NCI-H128 (cell line): ENCODE data around the gene EDAR.

Experiments used
- DNase-seq: peaks from one replicate; lab custom pipeline; 2025; ENCODE audit not compliant: unreplicated experiment; lab: John Stamatoyannopoulos, UW

The EDAR gene

DNA sequence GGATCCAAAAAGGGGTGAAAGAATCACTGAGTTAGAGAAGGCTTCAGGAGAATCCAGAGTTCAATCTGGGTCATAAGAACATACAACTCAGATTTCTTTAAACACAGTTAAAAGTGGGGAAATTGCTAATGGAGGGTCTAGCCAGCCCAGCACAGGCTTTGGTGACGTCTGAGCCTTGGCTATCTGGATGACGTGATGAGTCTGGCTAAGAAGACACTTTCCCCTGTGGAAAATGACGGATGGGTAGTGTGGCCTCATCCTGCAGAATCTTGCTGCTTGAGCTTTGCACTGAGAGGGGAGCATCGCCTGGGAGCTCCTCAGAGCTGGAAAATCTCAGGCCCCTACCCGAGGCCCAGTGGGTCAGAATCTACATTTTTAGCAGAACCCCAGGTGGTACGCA is 19.2 kb downstream of the EDAR start:
- no peak for DNase-seq

DNA sequence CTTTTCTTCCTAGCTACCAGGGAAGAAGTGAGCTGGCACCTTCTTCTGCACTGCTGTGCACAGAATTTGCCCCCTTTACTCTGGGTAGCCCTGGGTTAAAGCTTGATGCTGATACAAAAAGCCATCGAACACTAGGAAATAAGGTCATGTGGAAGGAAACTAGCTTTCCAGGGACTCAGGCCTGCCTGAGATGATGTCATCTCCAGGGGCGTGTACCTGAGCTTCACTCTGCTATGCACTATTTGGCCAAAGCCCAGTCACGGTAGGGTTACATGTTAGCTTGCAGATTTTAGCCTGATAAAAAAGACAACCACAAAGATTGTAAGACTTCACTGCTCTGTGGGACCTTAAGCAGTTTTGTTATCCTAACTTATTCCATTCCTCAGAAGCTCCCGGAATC is 20.4 kb downstream of the EDAR start:
- no peak for DNase-seq

DNA sequence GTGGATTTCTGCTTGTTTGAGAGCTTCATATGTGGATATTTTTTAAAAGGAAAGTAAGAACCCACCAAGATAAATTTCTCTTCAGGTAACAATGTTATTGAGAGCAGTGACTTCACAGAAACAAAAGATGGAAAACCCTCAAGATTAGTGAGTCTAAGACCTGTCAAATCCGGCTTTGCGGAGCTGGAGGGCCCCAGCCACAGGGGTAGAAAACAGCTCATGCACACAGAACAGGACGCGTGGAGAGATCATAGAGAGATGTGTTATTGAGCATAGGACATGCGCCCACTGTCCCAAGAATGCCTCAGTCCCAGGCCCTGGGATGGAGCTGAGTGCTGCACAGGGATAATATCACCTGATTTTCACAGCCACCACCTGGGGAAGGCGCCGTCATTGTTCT is 21.3 kb downstream of the EDAR start:
- DNase-seq: no peak

GRCh38 chr2:108965540-108966289 is 23.3 kb downstream of the EDAR start:
- no peak for DNase-seq

GRCh38 chr2:108963057-108963456 is 26.0 kb downstream of the EDAR start:
- DNase-seq: no peak

DNA sequence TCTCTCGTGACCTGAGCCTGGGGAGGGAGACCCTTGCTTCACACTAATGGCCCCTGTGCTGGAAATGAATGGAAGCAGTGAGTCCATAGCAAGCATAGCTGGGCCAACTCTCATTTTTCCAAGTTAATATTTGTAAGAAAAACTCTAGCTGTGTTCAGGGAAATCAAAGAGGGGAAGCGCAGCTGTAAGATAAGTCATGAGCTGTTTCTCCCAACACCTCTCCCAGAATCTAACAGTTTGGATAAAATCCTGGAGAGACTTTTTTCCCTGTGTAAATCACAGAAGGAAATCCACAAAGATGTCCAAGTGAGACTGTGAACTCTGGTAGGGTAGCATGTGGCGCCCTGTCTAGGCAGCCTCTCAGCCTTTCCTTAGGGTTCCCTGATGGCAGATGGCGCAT is 27.2 kb downstream of the EDAR start:
- DNase-seq: no peak

GRCh38 chr2:108960006-108960405 is 29.0 kb downstream of the EDAR start:
- no peak for DNase-seq

- DNase-seq: no peak
Observed at GRCh38 chr2:108959401-108959800, 29.6 kb downstream of the EDAR start.

DNA sequence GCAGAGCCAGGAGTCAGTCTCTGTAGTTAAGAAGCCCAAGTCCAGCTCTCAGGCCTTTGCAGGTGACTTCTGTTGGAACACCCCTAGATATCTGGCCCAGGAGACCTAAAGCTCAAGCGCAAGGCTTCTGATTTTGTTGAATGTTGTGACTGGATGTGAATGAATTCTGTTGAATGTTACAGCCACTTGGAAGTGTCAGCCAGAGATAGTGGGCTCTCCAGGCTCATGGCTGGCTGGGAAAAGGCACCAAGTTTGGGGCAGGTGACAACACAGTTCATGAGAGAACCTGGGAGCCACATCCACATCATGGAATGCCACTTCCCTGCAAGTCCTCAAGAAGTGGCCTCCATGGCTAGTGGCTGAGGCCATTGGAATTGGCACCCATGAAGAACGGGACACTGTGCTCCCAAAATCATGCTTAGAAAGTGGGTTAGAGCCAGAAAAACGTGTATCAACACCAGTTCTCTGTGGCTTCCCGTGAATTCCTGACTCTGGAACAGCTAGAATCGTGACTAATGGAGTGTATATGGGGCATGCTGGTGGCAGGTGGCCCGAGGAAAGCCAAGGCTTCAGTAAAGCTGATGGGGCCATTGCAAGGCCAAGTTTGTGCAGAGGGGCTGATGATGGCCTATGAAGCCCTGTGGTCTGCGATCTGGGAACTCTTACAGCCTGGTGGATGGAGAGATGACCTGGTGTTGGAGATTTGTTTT is 30.2 kb downstream of the EDAR start:
- DNase-seq: no peak

DNA sequence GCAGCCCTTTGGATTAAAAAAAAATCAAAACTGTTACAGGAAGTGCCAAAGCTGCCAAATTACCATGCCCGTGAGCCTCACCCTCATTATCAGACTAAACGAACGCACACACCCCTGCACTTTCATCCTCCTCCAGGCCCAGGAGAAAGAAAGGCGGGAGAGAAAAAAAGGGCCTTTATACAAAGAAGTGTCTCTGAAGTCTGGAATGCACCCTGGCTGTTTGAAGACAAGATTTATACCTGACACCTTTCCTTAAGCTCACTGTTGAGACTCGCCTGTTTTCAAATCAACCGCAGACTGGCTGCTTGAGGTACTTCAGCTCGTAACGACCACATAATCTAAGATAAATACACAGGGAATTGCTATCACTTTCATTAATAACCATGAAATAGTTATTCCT is 31.0 kb downstream of the EDAR start:
- no peak for DNase-seq

DNA sequence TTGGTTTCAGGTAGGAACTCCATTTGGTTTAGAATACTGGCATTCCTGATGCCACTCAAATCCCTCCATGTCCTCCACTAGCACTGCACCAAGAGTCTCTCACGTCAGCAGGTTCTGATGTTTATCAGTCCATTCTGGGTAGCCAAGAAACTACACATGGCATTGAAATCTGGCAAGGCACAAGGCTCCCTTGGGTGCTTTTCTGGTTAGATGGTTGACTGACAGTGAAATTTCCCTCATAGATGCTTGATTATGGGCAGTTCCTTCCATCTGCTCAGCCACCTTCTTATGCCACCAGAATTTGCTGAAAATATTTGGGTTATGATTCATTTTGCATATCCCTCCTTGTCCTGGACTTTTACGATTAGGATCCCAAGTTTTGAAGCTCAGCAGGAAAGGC is 32.6 kb downstream of the EDAR start:
- no peak for DNase-seq

GRCh38 chr2:108950369-108951135 is 38.5 kb downstream of the EDAR start:
- no peak for DNase-seq

DNA sequence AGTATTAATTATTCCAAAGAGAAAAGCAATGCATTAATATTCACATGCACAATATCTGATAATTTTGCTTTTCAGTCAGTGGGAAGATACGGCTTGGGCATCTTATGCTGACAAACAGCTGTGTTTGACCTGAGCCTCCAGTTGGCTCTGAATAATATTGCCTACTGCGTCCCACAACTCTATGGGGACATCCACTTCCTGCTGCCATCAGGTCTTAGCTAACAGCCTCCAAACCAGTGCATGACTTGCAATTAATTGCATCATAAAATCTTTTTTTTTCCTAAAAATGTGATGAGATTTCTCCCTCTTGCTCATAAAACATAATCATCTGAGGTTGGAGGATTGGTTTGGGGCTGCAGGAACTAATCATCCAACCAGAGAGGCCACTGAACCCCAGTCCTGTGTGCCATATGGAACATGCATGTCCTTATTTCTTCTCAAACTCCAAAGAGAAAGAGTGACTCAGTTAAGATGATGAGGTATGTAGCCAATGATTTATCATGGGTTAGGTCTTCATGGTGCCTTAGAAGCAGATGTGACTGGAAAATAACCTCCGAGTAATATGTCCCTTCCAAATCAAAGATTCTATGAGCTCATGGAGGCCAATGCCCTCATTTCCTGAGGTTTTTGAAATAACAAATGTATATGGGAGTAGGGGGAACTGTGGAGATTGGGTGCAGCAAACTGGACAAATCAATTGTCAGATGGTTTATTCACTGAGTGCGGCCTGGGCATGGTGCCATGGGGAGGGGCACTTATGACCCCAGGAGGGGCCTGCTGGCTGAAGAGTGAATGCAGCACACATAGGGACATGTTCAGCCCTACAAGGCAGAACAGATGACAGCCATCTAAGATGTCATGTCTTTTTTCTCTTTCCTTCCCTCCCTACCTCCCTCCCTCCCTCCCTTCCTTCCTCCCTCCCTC is 39.4 kb downstream of the EDAR start:
- no peak for DNase-seq

DNA sequence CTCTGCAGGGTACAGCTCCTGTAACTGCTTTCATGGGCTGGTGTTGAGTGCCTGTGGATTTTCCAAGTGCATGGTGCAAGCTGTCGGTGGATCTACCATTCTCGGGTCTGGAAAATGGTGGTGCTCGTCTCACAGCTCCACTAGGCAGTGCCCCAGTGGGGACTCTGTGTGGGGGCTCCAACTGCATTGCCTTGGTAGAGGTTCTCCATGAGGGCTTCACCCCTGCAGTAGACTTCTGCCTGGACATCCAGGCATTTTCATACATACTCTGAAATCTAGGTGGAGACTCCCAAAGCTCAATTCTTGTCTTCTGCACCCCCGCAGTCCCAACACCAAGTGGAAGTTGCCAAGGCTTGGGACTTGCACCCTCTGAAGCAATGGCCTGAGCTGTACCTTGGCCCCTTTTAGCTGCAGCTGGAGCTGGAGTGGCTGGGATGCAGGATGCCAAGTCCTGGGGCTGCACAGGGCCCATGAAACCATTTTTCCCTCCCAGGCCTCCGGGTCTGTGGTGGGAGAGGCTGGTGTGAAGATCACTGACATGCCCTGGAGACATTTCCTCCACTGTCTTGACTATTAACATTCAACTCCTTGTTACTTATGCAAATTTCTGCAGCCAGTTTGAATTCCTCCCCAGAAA is 41.6 kb downstream of the EDAR start:
- no peak for DNase-seq

DNA sequence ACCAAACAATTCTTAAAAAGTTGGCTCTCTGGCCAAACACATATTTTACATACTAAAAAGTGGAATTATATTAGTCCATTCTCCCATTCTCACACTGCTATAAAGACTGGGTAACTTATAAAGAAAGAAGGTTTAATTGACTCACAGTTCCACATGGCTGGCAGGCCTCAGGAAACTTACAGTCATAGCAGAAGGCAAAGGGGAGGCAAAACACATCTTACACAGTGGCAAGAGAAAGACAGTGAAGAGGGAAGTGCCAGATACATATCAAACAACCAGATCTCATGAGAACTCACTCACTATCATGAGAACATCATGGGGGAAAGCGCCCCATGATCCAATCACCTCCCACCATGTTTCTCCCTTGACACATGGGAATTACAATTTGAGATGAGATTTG is 42.6 kb downstream of the EDAR start:
- no peak for DNase-seq

DNA sequence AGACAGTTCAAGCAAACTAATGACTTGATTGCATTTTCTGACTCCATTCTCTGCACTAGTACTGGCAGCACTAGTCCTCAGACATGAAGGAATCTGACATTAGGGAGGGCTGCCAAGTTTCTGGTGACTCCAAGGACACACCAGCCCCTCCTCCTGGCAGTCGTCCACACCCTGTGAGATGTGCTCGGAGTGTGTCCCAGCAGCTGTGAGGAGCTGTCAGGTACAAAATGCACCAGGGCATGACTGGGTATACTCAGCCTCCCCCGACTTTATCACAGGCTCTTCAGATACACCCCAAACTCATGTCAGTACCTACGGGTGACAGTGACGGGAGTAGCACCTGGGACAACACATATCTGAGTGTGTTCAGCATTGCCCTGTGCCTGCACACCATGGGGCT is 43.1 kb downstream of the EDAR start:
- no peak for DNase-seq

GRCh38 chr2:108944601-108945331 is 44.3 kb downstream of the EDAR start:
- DNase-seq: no peak

GRCh38 chr2:108943751-108944150 is 45.3 kb downstream of the EDAR start:
- no peak for DNase-seq

DNA sequence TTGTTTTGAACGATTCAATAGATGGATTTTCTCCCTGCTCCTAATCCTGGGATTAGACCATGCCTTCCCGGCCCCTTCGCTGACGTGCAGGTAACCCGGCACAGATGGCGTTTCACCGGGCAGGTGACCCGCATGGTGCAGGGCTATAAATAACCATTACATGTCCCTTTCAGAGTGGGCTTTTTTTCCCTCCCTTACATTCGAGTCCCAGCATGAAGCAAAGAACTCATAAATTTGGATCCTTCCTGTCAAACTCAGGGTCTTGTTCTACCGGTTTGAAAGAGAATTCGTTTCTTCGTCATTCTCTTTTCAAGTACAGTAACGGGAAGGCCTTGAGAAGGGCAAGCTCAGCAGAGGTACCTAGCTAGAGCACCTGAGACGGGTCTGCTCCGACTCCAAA is 46.1 kb downstream of the EDAR start:
- no peak for DNase-seq
